ENCODE measurements around the gene ARAP1. TPM values are rescaled to one million over a fixed set of nuclear protein-coding genes. Genes with fewer than 3 reads are reported as not detected.

The ARAP1 gene
- total RNA-seq, 1 donor from 2014 or later, result 55.1 TPM

GRCh38 chr11:72696866-72697700, 55.1 kb downstream of the ARAP1 start:
- TF ChIP-seq CTCF (IDR thresholded peaks at IDR 0.05; ENCODE audit: unreplicated experiment), result no peak
- no peaks in the 10 kb centered on the region for H3K4me1 Mint-ChIP-seq (ENCODE audit: unreplicated experiment)
- peaks cover 40% of the 10 kb centered on the region for H3K36me3 Mint-ChIP-seq (ENCODE audit: low read depth, unreplicated experiment)

GRCh38 chr11:72695354-72695753, 56.9 kb downstream of the ARAP1 start:
- Mint-ChIP-seq H3K36me3 (ENCODE audit: low read depth, unreplicated experiment) (peaks cover 35% of the 10 kb centered on the region), H3K9me3 (ENCODE audit: unreplicated experiment) (no peaks in the 10 kb centered on the region), H3K27me3 (ENCODE audit: unreplicated experiment) (peaks cover 21% of the 10 kb centered on the region), H3K4me3 (ENCODE audit: unreplicated experiment) (peak overlapping the region; percentile 45), H3K4me1 (ENCODE audit: unreplicated experiment) (peaks cover 8% of the 10 kb centered on the region), H3K27ac (ENCODE audit: unreplicated experiment) (no peak overlapping the region)
- no peak for DNase-seq (ENCODE audit: low spot score)
- TF ChIP-seq CTCF (IDR thresholded peaks at IDR 0.05; ENCODE audit: unreplicated experiment), result no peak

More at GRCh38 chr11:72696866-72697700, 55.1 kb downstream of the ARAP1 start:
- Mint-ChIP-seq H3K27me3 (ENCODE audit: unreplicated experiment) (peaks cover 21% of the 10 kb centered on the region), H3K27ac (ENCODE audit: unreplicated experiment) (no peak overlapping the region), H3K9me3 (ENCODE audit: unreplicated experiment) (no peaks in the 10 kb centered on the region), H3K4me3 (ENCODE audit: unreplicated experiment) (no peak overlapping the region)
- DNase-seq (ENCODE audit: low spot score), result no peak

GRCh38 chr11:72693271-72693968, 58.8 kb downstream of the ARAP1 start:
- H3K27ac Mint-ChIP-seq (ENCODE audit: unreplicated experiment), result no peak overlapping the region
- H3K9me3 Mint-ChIP-seq (ENCODE audit: unreplicated experiment), result no peaks in the 10 kb centered on the region
- peaks cover 29% of the 10 kb centered on the region for H3K36me3 Mint-ChIP-seq (ENCODE audit: low read depth, unreplicated experiment)

GRCh38 chr11:72692498-72693237, 59.5 kb downstream of the ARAP1 start:
- Mint-ChIP-seq H3K27me3 (ENCODE audit: unreplicated experiment) (peaks cover 13% of the 10 kb centered on the region), H3K27ac (ENCODE audit: unreplicated experiment) (no peak overlapping the region), H3K36me3 (ENCODE audit: low read depth, unreplicated experiment) (peaks cover 31% of the 10 kb centered on the region), H3K4me3 (ENCODE audit: unreplicated experiment) (no peak overlapping the region), H3K9me3 (ENCODE audit: unreplicated experiment) (no peaks in the 10 kb centered on the region), H3K4me1 (ENCODE audit: unreplicated experiment) (peaks cover 26% of the 10 kb centered on the region)
- no peak for TF ChIP-seq CTCF (IDR thresholded peaks at IDR 0.05; ENCODE audit: unreplicated experiment)
- DNase-seq (ENCODE audit: low spot score), result no peak

More at GRCh38 chr11:72693271-72693968, 58.8 kb downstream of the ARAP1 start:
- Mint-ChIP-seq H3K4me1 (ENCODE audit: unreplicated experiment) (peaks cover 26% of the 10 kb centered on the region), H3K27me3 (ENCODE audit: unreplicated experiment) (peaks cover 14% of the 10 kb centered on the region), H3K4me3 (ENCODE audit: unreplicated experiment) (no peak overlapping the region)
- no peak for TF ChIP-seq CTCF (IDR thresholded peaks at IDR 0.05; ENCODE audit: unreplicated experiment)
- no peak for DNase-seq (ENCODE audit: low spot score)
